CD4-positive, alpha-beta T cell treated with Interleukin-6 at 100 ng/mL for 8 hours (primary cell): ENCODE measurements around the gene C2orf76.
"Not testable (repeated sequence)": the region's sequence is repeated elsewhere in the genome, so short reads cannot be mapped to it uniquely, and the experiment has no call there.

Experiments
- DNase-seq: peaks from one replicate; pipeline ENCODE4 v3.0.0-alpha.2; 2020; ENCODE audit warnings: mixed read lengths, low spot score

Gene C2orf76

DNA sequence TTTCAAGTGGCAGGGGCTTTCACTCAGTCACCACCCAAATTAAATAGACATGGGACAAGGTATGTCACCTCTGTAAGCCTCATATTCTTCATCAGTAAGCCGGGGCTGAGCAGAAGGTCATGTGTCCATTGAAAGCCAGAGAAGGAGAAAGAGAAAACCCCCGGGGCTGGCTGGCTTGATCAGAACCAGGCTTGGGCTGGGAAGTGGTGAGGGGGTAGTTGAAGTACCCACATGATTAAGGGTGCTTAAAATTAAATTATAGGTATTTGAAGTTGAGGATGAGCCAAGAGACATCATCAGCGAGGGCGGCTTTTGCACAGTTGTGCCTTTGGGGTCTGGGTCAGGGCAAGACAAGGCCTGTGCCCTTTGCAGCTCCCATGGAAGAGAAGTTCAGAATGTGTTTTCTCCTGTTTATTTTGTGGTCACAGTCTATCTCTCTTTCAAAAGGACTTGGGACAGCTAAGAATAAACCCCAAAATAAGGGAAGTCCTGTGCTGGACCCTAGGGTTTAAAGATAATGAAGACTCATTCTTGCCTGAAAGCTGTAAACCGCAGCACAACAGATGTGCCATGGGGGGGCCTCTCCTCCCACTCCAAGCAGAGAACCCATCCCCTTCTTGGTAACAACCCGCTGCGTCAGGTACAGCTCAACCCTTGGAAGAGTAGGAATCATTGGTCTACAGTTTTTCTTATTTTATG lies 10.8 kb upstream of the C2orf76 start:
- DNase-seq: no peak

GRCh38 chr2:119376810-119377209 lies 10.2 kb upstream of the C2orf76 start:
- no peak for DNase-seq

DNA sequence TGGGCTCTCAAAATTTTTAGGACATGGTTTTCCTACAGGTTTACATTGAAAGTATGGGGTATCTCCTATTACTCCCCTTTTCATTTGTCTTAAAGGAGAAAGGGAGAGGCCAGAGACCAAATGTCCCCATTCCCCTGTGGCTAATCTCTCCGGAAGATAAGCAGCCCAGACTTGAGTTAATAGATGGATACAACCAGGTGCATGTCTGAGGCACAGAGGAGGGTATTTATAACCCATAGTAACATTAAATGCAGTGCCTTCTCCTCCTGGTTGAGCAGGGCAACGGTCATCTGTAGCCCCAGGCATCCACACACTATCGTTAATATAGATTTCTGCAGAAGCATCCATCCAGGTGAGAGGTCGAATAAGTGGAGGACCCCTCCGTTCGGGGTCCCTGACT lies 9.8 kb upstream of the C2orf76 start:
- DNase-seq: not testable (repeated sequence)

DNA sequence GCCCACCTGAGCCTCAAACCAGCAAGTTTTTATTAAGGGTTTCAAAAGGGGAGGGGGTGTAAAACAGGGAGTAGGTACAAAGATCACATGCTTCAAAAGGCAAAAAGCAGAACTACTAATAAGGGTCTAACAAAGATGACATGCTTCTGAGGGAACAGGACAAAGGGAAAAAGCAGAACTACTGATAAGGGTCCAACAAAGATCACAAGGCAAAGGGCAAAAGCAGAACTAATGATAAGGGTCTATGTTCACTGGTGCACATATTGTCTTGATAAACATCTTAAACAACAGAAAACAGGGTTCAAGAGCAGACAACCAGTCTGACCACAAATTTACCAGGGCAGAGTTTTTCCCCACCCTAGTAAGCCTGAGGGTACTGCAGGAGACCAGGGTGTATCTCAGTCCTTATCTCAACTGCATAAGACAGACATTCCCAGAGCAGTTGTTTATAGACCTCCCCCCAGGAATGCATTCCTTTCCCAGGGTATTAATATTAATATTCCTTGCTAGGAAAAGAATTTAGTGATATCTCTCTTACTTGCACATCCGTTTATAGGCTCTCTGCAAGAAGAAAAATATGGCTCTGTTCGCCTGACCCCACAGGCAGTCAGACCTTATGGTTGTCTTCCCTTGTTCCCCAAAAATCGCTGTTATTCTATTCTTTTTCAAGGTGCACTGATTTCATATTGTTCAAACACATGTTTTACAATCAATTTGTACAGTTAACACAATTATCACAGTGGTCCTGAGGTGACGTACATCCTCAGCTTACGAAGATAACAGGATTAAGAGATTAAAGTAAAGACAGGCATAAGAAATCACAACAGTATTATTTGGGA lies 7.5 kb upstream of the C2orf76 start:
- not testable (repeated sequence) for DNase-seq

- DNase-seq: no peak
These were observed 6.3 kb upstream of the C2orf76 start for GRCh38 chr2:119372778-119373568.

- no peak for DNase-seq
These were observed 4.5 kb upstream of the C2orf76 start for GRCh38 chr2:119371111-119371510.

DNA sequence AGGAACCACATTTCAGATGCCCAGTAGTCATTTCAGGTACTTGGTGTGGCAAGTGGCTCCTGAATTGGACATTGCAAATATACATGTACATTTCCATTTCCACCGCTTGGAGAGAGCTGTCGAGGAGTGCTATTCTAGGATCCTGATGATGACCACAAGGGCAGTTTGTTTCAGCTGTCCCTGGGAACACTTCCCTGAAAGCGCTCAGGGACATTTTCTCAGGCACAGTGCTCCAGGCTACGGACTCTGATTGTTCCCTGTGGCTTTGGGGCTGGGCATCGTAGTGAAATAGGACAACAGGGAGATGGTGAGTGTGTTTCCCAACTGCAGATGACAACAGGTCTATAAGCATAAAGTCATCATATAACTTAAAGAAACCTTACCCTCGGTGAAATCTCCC lies 3.2 kb upstream of the C2orf76 start:
- no peak for DNase-seq

- peak; percentile 9 for DNase-seq
These were observed 952 bp upstream of the C2orf76 start for GRCh38 chr2:119367472-119368099.

GRCh38 chr2:119366161-119366648 lies 429 bp downstream of the C2orf76 start:
- no peak for DNase-seq

DNA sequence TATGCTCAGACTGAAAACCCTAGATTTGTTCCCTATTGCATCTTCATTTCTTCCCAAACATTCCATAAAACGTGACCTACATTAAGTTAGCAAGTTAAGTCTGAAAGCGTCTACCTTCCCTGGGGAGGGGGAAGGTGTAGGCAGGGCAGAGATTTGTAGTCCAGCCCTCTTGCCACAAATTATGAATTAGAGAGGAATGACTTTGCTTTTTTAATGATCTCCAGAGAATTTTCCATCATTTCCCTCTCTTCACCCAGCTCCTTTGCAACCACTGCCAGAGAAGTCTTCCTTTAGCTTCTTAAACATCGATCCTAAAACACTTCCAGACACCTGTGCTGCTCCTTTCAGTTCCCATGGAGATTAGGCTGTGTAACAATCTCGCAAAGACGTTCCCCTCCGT lies 1.2 kb downstream of the C2orf76 start:
- DNase-seq: no peak

DNA sequence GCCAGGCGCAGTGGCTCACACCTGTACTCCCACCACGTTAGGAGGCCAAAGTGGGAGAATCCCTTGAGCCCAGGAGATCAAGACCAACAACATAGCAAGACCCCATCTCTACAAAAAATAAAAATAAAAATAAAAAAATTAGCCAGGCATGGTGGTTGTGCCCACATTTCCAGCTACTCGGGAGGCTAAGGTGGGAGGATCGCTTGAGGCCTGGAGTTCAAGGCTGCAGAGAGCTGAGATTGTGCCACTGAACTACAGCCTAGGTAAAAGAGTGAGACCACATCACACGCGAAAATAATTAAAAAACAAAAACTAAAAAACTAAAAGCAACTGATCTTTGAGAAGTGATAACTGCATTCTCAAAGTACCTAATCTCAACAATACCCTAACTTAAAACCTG lies 1.8 kb downstream of the C2orf76 start:
- no peak for DNase-seq

GRCh38 chr2:119360423-119360966 lies 6.1 kb downstream of the C2orf76 start:
- no peak for DNase-seq

- DNase-seq: no peak
These were observed 6.9 kb downstream of the C2orf76 start for GRCh38 chr2:119359774-119360173.

- DNase-seq: no peak
These were observed 11.8 kb downstream of the C2orf76 start for GRCh38 chr2:119354860-119355259.

- no peak for DNase-seq
These were observed 14.3 kb downstream of the C2orf76 start for GRCh38 chr2:119352357-119352756.

DNA sequence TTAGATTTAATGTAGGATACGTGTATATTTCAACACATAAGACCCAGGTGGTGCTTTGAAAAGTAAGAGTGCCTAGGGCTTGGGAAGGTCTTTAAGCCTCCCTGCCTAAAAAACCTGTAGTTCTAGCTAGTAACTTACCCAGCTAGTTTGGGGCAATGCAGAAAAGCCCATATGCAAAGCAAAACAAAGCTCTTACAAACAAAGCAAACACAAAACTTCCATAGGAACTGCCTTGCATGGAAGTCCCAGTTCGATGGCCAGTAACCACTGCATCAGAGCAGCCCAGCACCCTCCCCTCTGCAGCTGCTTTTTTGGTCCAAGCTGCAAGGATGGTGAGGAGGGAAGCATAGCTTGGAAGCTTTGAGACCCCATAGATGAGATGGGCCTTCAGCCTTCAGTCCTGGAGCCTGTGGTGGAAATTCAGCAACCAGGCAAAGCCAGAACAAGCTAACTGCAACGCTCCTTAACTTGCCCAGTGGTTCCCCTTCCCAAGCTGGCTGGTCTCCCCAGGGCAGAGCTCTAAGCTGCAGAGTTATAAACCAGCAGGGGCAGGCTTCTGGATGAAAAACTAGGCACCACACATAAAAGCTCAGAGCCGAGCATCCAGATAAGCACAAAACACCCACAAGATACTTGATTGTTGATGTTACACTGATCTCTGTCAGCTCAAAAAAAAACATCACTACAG lies 16.2 kb downstream of the C2orf76 start:
- DNase-seq: no peak

DNA sequence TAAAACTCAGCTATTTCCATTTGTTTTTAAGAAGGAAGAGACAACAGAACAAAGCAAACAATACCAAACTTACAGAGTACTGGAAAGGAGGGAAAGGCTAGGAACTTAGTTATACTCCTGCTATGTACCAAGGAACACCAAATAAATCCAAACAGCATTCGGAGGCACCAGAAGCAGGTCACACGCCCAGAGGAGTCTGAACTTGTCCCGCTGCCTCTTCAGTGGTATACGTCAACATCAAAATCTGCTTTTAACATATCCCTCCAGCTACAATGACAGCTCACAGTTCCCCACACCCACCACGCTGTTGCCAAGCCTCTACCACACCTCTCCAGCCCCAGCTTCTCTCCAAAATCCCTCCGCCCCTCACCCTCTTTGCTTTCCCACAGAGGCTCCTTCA lies 17.3 kb downstream of the C2orf76 start:
- no peak for DNase-seq

DNA sequence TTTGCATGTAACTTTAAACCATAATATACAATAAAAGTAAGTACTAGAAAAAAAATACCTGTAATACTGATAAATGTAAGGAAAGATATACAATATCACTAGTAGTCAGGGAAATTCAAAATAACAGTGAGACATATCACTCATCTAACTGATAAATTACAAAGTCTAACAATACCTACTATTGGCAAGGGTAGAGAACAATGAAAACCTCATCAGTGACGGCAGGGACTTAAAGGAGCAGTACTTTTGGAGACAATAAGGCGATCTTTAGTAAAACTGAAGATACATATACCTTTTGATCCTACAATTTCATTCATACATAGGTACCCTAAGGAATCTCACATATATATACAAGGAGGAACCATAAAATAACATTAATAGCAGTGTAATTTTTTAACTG lies 24.9 kb downstream of the C2orf76 start:
- DNase-seq: no peak

DNA sequence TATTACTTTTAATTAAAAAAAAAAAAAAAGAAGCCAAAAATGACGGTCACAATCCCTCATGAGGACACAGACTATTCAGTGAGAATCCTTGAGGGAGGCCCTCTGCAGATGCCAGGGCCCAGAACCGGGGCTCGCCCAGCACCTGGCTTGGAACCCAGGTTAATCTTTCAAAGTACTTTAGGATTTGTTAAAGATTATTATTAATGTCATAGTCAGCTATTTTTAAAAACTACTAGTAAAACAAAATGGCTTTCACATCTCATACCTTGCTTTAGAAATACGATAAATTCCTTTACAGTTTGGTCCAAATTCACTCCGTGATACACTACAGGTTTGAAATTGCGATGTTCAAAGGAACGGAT lies 27.1 kb downstream of the C2orf76 start:
- no peak for DNase-seq

- DNase-seq: peak; percentile 48
These were observed 27.6 kb downstream of the C2orf76 start for GRCh38 chr2:119338826-119339561.

- no peak for DNase-seq
These were observed 28.4 kb downstream of the C2orf76 start for GRCh38 chr2:119338272-119338671.
